Right renal pelvis (tissue), 4 donors: ENCODE measurements around the gene TXNRD1. TPM values are rescaled to one million over a fixed set of nuclear protein-coding genes. Genes with fewer than 3 reads are reported as not detected.
A peak's percentile ranks its signal among the peaks of the same experiment; 100 is the strongest.

ENCODE experiments used
- DNase-seq, 4 donors: peaks; one replicate each; pipeline ENCODE4 v3.0.0-alpha.2; 2013; ENCODE audit warnings: low read depth in 4 of 4, low spot score in 3 of 4, missing footprints in 1 of 4
- polyA plus RNA-seq, 4 donors: library from polyadenylated mRNA; unstranded; fragments of 120-200 nt; gene quantifications; one replicate each; pipeline ENCODE4 v1.2.1, GENCODE V29; 2013; ENCODE audit not compliant: insufficient read length in 4 of 4

TXNRD1 gene
- polyA plus RNA-seq, 4 donors, result 56.3 to 75.0 (median 66.2) TPM

DNA sequence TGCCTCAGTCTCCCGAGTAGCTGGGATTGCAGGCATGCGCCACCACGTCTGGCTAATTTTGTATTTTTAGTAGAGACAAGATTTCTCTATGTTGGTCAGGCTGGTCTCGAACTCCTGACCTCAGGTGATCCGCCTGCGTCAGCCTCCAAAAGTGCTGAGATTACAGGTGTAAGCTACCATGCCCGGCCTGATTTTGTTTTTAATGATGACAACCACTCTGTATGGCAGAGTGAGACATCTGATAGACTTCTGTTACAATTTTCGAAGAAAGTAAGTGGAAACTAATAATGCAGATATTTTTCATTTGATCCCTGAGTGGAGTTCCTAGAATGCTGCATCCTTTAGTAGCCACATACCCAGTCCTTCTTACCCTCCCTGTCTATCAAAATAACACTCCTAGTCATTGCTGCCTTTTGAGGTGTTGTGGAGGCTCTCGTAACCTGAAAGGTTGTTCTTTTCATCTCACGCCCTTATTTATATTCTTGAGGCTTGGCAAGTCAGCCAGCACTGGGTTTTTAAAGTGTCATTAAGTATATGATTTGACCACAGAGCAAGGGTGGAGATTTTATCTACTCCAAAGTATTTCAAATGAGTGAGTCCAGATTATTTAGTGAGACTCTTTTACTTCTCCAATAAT lies 82.0 kb downstream of the TXNRD1 start:
- DNase-seq, result no peak

DNA sequence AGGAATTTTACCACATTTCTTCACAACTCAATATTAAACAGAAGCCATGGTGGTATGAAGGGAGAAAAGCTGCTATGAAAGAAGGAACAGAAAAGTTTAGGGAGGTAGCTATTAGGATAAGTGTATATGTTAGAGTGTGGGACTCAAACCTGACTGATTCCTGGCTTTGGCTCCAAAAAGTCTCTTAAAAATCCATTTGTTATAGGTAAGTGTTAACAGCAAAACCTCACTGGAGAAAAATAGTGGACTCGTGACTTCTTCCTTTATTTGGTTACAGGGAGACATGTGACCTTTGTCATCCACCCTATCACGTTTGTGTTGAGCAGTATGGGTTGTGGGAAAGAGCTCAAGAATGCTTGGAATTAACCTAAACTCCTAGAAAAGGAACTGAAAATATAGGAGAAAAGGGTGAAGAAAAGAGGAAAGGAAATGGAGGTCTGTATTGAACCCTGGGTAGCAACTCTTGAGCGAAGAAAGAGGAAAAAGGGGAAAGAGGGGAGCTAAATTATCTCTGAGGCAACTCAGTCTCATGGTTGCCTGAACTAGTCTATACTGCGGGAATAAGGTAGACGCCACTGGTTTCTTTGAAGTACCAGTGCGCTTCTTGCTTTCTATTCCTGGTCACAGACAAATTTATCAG lies 84.4 kb downstream of the TXNRD1 start:
- no peak for DNase-seq

DNA sequence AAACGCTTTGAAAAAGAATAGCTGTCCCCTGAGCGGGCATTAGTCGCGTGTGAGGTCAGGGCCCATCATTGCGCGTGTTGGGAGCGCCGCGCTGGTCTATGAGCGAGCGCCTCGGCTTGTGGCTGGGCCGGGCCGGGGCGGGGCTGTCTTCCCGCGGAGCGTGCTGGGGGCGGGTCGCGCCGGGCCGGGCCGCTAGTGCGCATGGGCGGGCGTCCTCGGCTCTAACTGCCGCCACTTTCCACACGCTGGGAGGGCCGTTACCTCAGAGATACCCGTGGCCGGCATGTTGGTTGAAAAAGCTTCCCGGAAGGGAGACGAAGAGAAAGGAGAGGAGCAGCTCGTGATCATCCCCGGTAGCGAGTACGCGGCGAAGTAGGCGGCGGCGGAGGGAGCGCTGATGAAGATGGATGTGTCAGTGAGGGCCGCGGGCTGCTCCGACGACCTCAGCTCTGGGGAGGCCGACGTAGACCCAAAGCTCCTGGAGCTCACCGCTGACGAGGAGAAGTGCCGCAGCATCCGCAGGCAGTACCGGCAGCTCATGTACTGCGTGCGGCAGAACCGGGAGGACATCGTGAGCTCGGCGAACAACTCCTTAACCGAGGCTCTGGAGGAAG lies 88.1 kb downstream of the TXNRD1 start, which contains the start of gene EID3:
TSS of gene EID3 (plus strand) at position 202 of the 614 bp plus-strand sequence. CDS start at position 398, 196 bp downstream.
- DNase-seq, result peak in 3 of 4 donors; percentile 70 to 71 (median 70)

DNA sequence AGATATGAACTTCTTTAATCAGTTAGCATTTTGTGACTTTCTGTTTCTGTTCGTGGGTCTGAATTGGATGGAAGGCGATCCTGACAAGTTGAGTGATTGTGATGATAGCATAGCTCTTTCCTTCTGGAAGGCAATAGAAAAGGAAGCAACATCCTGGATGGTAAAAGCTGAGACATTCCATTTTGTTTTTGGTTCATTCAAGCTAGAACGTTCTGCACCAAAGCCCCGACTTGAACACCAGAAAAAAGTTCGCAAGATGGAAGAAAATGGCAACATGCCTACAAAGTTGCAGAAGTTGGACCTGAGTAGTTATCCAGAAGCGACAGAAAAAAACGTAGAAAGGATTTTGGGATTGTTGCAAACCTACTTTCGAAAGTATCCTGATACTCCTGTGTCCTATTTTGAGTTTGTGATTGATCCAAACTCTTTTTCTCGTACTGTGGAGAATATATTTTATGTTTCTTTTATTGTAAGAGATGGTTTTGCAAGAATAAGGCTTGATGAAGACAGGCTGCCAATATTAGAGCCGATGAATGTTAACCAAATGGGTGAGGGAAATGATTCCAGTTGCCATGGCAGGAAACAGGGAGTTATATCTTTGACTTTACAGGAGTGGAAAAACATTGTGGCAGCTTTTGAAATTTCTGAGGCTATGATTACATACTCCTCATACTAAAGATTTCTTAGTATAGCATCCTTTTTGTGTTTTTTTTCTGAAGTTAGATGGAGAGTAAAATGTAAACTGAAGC lies 88.9 kb downstream of the TXNRD1 start:
- DNase-seq, result no peak

DNA sequence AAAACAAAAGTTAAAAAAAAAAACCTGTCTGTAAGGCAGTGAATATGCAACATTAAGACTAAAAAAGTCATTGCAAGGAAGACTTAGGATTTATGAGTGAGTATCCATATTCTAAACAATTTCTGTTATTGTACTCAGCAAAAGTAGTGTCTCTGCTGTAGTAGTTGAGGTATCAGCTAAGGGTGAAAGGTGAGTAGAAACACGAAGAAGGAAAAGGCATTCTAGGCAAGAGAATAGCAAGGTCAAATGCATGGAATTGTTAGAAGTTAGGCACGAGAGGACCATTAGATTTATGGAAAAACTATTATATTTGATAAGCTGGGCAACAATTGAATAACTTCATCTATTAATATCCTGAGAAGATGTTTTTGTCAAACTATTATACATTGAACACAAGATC lies 89.8 kb downstream of the TXNRD1 start:
- no peak for DNase-seq

DNA sequence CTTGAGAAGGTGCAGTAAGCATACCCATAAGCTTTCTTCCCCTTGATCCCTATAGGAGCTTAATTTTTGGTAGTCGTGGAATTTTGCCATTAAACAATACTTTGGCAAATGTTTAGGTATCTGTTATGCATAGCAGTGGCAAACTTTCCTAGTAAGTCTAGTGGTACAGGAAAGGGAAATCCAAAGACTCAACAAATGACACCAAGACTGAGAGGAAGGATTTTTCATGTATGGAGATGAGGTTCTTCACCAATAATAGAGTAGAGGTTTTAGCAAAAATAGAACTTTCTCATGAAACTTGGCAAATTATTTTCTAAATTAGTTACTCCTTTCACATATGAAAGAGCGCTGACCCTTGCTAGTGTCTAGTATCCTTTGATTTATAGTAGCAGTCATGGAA lies 90.8 kb downstream of the TXNRD1 start:
- no peak for DNase-seq

DNA sequence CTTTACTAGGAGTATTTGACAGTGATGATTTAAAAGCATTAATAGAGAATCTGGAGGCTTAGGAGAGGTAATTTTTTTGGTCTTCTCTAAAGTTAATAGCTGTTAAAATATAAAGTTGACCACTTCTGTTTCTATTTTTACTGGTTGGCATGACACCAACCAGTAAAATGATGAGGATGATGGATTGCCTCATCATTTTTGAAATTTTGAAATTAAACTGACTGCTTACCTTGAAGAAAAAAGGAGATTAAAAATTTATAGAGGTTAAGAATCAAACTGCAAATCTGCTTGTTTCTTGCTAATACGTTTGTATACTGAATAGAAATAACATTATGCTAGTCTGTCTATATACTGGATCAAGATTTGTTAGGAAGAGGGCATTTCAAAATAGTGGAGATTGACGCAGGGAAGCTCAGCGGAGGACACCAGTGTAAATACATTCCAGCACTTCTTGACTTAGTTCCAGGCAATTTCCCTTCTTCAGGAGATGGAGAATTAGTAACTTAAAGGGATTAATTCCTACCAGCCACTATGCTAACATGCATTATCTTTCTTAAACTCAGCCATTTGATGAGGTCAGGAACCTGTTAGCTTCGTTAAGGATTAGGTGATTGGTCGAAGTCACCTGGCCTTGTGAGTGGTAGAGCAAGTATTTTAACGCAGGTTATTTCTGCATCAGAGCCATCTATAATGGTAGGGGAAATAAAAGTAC lies 91.5 kb downstream of the TXNRD1 start:
- DNase-seq, result no peak

DNA sequence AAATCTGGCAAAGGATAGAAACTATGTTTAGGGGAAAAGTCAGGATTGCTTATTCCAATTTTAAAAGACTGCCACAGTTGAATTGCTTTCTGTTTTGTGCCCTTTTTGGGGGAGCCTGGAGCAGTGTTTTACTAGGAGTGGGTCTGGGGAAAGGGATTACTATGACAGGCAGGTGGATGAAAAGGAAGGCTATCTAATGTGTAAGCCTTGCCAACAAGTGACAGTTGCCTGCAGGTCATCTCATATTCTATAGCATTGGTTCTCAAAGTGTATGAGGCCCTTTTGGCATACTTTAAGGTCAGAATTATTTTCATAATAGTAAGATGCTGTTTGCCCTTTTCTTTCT lies 92.0 kb downstream of the TXNRD1 start:
- no peak for DNase-seq

DNA sequence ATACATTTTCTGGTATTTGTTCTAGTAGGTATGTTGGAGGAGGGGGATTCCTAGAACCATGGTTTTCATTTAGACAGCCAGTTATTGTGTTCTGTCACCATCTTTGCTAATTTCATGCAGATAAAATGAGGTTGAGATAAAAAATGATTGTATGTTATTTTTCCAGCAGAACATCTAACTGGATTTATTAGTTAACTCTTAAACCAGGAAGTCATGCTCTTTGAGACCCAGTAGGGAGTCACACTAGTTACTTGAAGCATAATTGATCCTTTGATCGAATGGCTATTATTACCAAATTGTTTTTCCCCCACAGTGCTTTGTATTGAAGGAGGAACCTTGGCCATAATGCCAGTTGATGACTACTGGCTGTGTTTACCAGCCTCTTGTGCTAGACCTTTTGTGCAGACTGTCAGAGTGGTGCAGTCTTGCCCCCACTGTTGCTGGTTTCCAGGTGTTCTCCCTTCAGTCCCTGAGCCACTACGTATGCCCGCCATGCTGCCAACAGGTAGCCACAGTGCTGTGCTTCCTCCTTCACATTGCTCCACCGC lies 93.9 kb downstream of the TXNRD1 start:
- no peak for DNase-seq

DNA sequence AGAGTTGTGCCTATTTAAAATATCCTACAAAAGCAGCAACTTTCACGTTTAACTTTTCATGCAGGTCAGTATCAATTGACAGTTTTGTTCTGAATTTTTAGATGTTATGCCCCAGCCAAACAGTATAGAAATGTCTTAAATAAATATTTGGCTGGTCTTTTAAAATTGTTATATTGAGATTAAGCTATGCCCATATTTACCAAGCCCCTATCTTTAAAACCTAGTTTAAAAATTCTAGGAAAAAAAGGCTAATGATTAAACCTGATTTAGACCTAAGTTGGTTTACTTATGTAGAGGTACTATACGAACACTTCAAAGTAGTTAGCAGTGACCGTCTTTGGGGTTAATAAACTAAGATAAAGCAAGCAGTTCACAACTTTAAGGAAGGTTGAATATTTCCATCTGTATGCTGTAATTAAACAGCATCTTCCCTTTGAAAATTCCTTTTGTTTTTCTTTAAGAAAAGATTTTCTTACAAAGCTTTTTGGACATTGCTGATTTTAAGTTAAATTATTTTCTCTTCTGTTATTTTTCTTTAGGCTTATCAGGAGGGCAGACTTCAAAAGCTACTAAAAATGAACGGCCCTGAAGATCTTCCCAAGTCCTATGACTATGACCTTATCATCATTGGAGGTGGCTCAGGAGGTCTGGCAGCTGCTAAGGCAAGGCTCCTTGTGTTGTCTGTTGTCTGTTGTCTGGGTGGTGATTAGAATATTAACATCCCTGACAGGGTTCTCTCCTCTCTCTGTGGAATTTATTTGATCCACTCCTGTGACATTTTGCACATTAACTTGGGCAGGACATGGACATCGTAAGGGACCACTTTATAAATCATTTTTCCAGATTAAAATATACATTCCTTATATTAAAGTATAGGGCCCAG lies 95.4 kb downstream of the TXNRD1 start:
- DNase-seq, result no peak

DNA sequence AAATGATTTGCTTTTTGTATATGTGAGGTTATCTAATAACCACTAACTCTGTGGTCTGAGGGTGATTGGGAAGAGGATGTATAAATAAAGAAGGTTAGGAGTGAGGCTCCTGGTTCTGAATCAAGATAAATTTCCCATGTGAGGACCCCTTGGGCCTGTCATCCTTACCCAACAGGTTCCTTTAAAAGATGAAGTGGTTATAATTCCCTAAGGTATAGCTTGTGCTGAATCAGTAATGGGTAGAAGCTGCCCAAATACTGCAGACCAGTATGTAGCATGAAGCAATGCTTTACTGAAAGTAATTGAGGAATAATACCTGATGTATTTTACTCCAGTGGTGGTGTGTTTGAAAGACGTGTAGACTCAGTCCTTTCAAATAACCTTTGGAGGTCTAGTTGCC lies 96.6 kb downstream of the TXNRD1 start:
- DNase-seq, result no peak

DNA sequence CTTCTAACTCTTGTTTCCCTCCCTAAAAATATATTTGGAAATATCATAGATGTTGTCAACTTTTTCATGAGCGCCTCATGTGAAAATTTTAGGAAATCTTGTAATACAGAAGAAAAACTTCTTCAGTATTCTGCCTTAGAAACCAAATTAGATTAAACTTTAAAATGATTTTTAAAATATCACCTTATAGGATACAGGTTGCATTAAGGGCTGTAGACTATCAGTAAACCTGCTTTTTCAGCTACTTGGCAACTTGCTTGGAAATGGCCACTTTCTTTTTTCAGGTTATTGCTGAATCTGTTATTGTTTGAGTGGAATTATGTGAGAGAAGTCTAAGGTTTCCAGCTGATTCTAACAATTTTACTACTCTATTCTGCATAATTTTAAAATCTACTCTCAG lies 97.1 kb downstream of the TXNRD1 start:
- no peak for DNase-seq

DNA sequence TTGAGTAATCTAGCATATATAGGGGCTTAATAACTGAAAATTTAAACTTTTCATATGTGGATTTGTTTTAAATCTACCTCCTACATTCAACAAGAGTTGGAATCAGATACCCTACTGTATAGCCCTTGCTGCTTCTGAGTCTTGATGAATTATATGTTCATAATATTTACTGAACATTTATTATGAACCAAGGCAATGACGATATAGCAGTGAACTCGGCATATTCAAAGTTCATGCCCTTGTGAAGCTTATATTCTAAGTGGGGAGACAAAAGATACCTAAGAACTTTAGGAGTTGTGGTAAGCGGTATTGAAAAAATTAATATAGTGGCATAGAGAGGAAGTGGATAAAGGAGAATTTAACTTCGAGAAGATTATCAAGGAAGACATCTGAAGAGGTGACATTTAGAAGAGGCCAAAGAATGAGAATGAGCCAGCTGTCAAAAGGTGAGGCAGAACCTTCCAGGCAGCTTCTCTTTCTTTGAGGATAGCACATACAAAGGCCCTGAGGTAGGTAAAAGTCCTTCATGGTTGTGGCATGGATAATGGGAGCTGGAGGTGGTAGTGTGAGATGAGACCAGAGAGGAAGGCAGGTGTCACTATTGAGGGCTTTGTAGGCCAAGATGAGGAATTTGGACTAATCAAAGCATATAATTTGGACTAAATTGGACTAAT lies 98.1 kb downstream of the TXNRD1 start:
- no peak for DNase-seq

DNA sequence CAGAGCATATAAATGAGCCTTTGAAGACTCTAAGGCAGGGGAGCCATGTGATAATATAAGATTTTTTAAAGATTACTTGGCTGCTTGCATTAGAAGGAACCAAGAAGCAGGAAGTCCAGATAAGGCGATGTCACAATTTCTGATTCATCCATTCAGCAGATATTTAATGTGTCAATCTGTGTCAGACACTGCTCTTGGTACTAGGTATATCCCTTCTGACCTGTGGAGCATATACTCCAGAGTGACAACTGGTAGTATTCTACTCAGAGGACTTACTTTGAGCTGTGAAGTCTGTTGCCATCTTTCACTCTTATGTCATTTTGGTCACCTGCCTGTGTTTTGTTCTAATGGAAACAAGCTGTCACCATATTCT lies 98.6 kb downstream of the TXNRD1 start:
- DNase-seq, result no peak

DNA sequence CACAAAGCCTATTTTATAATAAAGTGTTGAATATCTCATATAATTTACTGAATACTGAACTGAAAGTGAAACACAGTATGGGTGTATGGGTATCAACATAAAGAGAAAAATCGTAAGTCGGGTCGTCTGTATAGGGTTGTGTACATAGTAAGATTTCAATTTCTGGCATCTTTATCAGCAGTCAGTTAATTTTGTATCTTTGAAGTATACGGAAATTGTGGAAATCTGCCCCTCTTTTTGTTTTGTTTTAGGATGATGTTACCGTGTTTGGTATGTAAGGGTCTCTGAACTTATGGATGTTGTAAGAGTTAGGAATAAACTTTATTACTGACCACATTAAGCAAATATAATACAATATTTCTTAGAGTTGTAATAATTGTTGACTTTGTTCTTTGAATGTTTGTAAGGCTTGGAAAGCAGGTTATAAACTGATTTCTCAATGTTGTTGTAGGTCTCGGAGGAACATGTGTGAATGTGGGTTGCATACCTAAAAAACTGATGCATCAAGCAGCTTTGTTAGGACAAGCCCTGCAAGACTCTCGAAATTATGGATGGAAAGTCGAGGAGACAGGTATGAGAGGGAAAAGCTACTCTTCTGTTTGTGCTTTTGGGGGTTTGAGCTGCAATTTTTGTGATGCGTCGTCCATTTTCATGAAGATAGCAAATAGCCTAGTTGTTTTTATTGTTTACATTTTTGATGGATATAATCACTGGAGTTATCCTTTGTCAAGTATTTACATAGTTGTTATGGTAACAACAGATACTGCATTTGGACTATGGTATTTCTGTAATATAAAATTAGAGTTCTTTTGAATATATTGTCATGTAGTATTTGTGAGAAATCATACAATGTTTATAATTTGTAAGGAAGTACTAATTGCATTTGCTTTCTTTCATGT lies 100.0 kb downstream of the TXNRD1 start:
- DNase-seq, result no peak

DNA sequence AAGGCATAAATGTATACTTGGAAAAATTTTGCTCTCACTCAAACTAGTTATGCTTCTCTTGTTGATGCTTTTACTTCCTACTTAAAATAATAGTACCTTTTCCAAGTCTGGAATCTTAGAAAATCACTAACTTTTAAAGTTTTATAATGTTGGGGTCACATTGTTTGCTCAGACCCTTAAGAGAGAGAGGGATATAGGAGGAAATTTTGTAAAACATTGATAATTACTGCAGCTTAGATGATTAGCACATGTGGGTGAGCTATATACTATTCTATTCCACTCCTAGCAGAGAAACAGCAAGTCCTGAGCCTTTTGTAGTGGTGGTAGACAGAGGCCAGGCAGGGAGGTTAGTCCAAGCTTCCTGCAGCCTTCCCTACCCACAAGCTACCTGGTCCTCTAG lies 101.4 kb downstream of the TXNRD1 start:
- no peak for DNase-seq

DNA sequence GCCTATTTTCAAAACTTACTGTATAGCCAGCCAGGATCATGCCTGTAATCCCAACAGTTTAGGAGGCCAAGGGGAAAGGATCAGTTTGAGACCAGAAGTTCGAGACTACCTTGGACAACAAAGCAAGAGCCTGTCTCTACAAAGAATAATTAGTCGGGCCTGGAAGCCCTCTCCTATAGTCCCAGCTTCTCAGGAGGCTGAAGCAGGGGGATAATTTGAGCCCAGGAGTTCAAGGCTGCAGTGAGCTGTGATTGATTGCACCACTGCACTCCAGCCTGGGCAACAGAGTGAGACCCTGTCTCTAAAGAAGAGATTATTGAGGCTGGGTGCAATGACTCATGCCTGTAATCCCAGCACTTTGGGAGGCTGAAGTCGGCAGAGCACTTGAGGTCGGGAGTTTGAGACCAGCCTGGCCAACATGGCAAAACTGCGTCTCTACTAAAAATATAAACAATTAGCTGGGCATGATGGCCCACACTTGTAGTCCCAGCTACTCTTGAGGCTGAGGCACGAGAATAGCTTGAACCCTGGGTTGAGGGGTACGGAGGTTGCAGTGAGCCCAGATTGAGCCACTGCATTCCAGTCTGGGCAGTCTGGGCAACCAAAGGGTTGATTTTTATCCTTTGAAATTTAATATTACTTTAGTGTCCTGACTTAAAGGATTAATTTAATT lies 102.1 kb downstream of the TXNRD1 start:
- DNase-seq, result no peak

DNA sequence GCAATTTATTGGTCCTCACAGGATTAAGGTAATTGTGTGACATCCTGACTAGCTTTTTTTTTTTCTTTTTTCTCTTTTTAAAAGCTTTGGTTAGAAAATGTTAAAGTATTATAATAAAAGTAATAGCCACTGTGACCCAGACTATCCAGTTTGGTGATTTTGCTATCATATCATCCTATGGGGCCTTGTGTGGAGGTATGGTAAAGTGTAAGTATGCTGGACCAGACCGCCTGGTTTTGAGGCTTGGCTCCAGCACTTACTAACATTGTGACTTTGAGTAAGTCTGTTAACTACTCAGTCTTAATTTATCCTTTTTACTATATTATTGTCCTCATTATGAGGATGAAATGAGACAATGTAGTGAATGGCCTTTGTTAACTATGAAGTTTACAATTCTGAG lies 103.4 kb downstream of the TXNRD1 start:
- no peak for DNase-seq
